Calu3 (cell line): Measurements from ENCODE around the gene NINJ1. TPM values are rescaled to one million over a fixed set of nuclear protein-coding genes. Genes with fewer than 3 reads are reported as not detected.

ENCODE experiments used
- BruUV-seq: library from RNA; stranded (reverse); fragments of 400-500 nt; replicated peaks from 2 replicates; lab custom pipeline; 2021; lab: Mats Ljungman, UMichigan
- CTCF ChIA-PET: fragments of 300-600 bp; sonication (Branson Sonifier 250); formaldehyde crosslinking; loops from one replicate; lab custom pipeline; 2022; ENCODE audit warnings: antibody characterized with exemption; lab: Charles Lee
- DNase-seq: peaks from one replicate; pipeline ENCODE4 v3.0.0; 2022
- H3K27ac Mint-ChIP-seq: one replicate; pipeline ENCODE4 v1.8.0; 2022; ENCODE audit warnings: mixed read lengths; ENCODE audit not compliant: unreplicated experiment
- H3K27me3 Mint-ChIP-seq: one replicate; pipeline ENCODE4 v1.8.0; 2022; ENCODE audit warnings: mixed read lengths; ENCODE audit not compliant: unreplicated experiment
- H3K36me3 Mint-ChIP-seq: one replicate; pipeline ENCODE4 v1.8.0; 2022; ENCODE audit warnings: mild to moderate bottlenecking, moderate library complexity, mixed read lengths; ENCODE audit not compliant: insufficient read depth, unreplicated experiment
- H3K4me1 Mint-ChIP-seq: one replicate; pipeline ENCODE4 v1.8.0; 2022; ENCODE audit warnings: mild to moderate bottlenecking, low read depth, mixed read lengths; ENCODE audit not compliant: unreplicated experiment
- H3K4me3 Mint-ChIP-seq: one replicate; pipeline ENCODE4 v1.8.0; 2022; ENCODE audit warnings: mild to moderate bottlenecking, low read depth, moderate library complexity, mixed read lengths; ENCODE audit not compliant: unreplicated experiment
- H3K9me3 Mint-ChIP-seq: one replicate; pipeline ENCODE4 v1.8.0; 2022; ENCODE audit warnings: low read depth, mixed read lengths; ENCODE audit not compliant: unreplicated experiment
- intact Hi-C: fragments of 100-400 bp; cut with micrococcal nuclease; formaldehyde crosslinking; loops from one replicate; pipeline ENCODE4 v1.10.0; 2022; ENCODE audit not compliant: unreplicated experiment
- total RNA-seq: library from RNA; stranded (reverse); gene quantifications from 2 replicates; pipeline ENCODE4 v1.2.3, GENCODE V29; 2022
- TF ChIP-seq, protein P1 (sequence below): fragments of 200-600 bp; IDR thresholded peaks from one replicate; pipeline ENCODE4 v1.8.0; 2022; ENCODE audit warnings: antibody characterized with exemption; ENCODE audit not compliant: unreplicated experiment

Gene NINJ1
- total RNA-seq, 1 experiment from 2014 or later, result 12.6 TPM

DNA sequence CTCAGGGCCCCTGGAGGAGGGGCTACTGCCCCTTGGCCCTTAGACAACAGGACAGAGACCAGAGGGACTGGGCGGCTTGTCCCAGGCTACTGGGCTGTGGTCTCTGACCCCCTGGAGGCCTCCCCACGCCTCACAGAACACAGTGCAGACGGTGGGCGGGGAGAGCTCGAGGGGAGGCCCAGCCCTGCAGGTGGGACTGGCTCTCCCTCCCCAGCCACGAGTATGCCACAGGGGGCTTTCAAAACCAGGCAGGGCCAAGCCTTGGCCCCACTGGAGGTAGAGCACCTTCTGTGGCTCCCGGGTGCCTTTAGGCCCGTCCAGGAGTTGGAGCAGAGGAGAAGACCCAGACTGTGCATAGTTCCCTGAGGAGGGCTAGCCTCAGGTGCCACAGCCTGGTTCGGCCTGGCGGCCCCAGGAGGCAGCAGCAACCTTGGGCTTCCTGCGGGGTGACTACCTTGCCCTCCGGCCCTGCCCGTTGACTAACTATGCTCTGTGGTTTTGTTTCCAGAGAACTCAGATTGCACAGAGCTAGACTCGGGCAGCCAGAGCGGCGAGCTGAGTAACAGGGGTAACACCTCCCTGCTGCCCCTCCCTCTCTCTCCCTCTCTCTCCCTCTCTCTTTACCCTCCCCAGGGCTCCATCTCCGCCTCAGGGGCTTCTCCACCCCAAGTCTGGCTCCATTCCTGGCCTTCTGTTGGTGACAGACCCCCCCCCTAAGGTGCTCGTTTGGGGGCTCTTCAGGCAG lies 22.5 kb downstream of the NINJ1 start:
- CTCF ChIA-PET, result no interaction called here
- no TSS peak for BruUV-seq
- Mint-ChIP-seq H3K27ac (no peak overlapping the region), H3K36me3 (peaks cover 5% of the 10 kb centered on the region), H3K4me3 (no peak overlapping the region), H3K4me1 (no peaks in the 10 kb centered on the region), H3K9me3 (no peaks in the 10 kb centered on the region), H3K27me3 (no peaks in the 10 kb centered on the region)
- intact Hi-C loops, result no loop called here
- no peak for DNase-seq
- TF ChIP-seq, protein P1, sequence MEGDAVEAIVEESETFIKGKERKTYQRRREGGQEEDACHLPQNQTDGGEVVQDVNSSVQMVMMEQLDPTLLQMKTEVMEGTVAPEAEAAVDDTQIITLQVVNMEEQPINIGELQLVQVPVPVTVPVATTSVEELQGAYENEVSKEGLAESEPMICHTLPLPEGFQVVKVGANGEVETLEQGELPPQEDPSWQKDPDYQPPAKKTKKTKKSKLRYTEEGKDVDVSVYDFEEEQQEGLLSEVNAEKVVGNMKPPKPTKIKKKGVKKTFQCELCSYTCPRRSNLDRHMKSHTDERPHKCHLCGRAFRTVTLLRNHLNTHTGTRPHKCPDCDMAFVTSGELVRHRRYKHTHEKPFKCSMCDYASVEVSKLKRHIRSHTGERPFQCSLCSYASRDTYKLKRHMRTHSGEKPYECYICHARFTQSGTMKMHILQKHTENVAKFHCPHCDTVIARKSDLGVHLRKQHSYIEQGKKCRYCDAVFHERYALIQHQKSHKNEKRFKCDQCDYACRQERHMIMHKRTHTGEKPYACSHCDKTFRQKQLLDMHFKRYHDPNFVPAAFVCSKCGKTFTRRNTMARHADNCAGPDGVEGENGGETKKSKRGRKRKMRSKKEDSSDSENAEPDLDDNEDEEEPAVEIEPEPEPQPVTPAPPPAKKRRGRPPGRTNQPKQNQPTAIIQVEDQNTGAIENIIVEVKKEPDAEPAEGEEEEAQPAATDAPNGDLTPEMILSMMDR, result no peak

DNA sequence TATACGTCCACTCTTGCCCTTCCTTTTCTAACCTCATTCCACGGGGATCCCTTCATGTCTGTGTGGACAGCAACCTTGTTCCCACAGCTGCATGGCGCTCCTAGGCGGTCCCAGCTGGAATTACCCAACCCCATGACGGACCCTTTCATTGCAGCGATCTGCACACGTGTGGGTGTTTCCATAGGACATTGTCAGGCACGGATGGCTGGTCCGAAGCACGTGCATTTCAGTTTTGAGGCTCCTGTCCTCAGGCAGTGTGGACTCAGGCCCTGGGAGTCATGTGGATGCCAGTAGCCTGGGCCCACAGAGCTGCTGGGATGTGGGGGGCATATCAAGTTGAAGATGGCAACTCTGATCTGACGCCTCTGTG lies 23.1 kb downstream of the NINJ1 start:
- BruUV-seq, result no TSS peak
- Mint-ChIP-seq H3K36me3 (peaks cover 5% of the 10 kb centered on the region), H3K27me3 (no peaks in the 10 kb centered on the region), H3K4me3 (no peak overlapping the region), H3K27ac (no peak overlapping the region), H3K9me3 (no peaks in the 10 kb centered on the region), H3K4me1 (no peaks in the 10 kb centered on the region)
- TF ChIP-seq, protein P1, result no peak
- DNase-seq, result no peak
- intact Hi-C loops, result no loop called here
- CTCF ChIA-PET, result no interaction called here

DNA sequence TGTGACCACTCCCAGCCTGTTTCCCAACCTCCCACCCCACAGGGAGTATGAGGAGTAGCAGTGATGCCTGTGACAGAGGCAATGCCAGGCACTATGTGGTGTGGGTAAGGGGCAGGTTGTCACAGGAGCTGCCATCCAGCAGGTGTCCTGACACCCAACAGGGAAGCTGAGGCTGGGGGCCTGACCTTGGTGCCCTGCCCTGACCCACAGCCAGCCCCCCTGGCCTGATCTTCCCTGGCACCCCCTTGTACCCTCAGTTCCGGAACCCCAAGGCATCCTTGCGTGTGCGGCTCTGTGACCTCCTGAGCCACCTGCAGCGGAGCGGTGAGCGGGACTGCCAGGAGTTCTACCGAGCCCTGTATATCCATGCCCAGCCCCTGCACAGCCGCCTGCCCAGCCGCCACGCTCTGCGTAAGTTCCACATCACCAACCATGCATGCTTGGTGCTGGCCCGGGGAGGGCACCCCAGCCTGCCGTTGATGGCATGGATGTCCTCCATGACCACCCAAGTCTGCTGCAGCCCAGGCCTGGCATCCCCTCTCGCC lies 23.7 kb downstream of the NINJ1 start:
- Mint-ChIP-seq H3K36me3 (peaks cover 5% of the 10 kb centered on the region), H3K4me3 (no peak overlapping the region), H3K27ac (no peak overlapping the region), H3K27me3 (no peaks in the 10 kb centered on the region), H3K9me3 (no peaks in the 10 kb centered on the region), H3K4me1 (no peaks in the 10 kb centered on the region)
- TF ChIP-seq, protein P1, result no peak
- CTCF ChIA-PET, result no interaction called here
- intact Hi-C loops, result no loop called here
- BruUV-seq, result no TSS peak
- no peak for DNase-seq

- peaks cover 5% of the 10 kb centered on the region for H3K36me3 Mint-ChIP-seq
- H3K9me3 Mint-ChIP-seq, result peaks cover 5% of the 10 kb centered on the region
- TF ChIP-seq, protein P1, result no peak
- CTCF ChIA-PET, result interaction anchor here (0.7 to 1.2 kb wide), 6 partner anchors 10 to 105 kb away, joined by 3 to 7 read pairs (median 4); no protein-coding TSS in a partner anchor
- no peak for DNase-seq
- no peak overlapping the region for H3K4me3 Mint-ChIP-seq
- intact Hi-C loops, result no loop called here
- no peak overlapping the region for H3K27ac Mint-ChIP-seq
- no peaks in the 10 kb centered on the region for H3K27me3 Mint-ChIP-seq
- no peaks in the 10 kb centered on the region for H3K4me1 Mint-ChIP-seq
- no TSS peak for BruUV-seq
Observed at GRCh38 chr9:93108291-93109041, 25.6 kb downstream of the NINJ1 start.
